Neural cell (in vitro differentiated cells): ENCODE measurements around the gene JOSD2. TPM values are rescaled to one million over a fixed set of nuclear protein-coding genes. Genes with fewer than 3 reads are reported as not detected.

ENCODE experiments used
- H2AFZ ChIP-seq: fragments of 200-600, 300-800 bp; sonication (generic), shearing (Covaris generic); 2 replicates; pipeline ENCODE4 v1.6.0; 2014; ENCODE audit warnings: low read depth, mild to moderate bottlenecking, antibody characterized with exemption, low read length, moderate library complexity
- H3F3A ChIP-seq: fragments of 200-600 bp; shearing (Covaris generic); 2 replicates; pipeline ENCODE4 v1.6.1; 2016; ENCODE audit warnings: mild to moderate bottlenecking, moderate library complexity, mixed read lengths, antibody characterized with exemption, low read length; ENCODE audit not compliant: insufficient read depth, poor library complexity, severe bottlenecking
- H3K27ac ChIP-seq: fragments of 200-600, 300-800 bp; sonication (generic), shearing (Covaris generic); 2 replicates; pipeline ENCODE4 v1.5.1; 2014; ENCODE audit warnings: mild to moderate bottlenecking, low read length, moderate library complexity
- H3K27me3 ChIP-seq: fragments of 300-800, 200-600 bp; sonication (generic), shearing (Covaris generic); 2 replicates; pipeline ENCODE4 v1.6.0; 2014; ENCODE audit warnings: mild to moderate bottlenecking, low read depth, low read length, moderate library complexity; ENCODE audit not compliant: insufficient read depth
- H3K36me3 ChIP-seq: fragments of 300-800, 200-600 bp; sonication (generic), shearing (Covaris generic); 2 replicates; pipeline ENCODE4 v1.5.1; 2014; ENCODE audit warnings: mild to moderate bottlenecking, antibody characterized with exemption, low read length, moderate library complexity; ENCODE audit not compliant: insufficient read depth
- H3K4me2 ChIP-seq: fragments of 300-800, 200-600 bp; sonication (generic), shearing (Covaris generic); 2 replicates; pipeline ENCODE4 v1.6.0; 2014; ENCODE audit warnings: mild to moderate bottlenecking, low read length
- H3K4me3 ChIP-seq: fragments of 300-800, 200-600 bp; sonication (generic), shearing (Covaris generic); 2 replicates; pipeline ENCODE4 v1.5.1; 2014; ENCODE audit warnings: mild to moderate bottlenecking, low read length, moderate library complexity
- H3K79me2 ChIP-seq: fragments of 200-600 bp; shearing (Covaris generic); replicated peaks from 2 replicates; pipeline ENCODE4 v1.6.0; 2014; ENCODE audit warnings: mild to moderate bottlenecking, low read length, moderate library complexity; ENCODE audit not compliant: insufficient read depth
- H3K9ac ChIP-seq: fragments of 300-800, 200-600 bp; sonication (generic), shearing (Covaris generic); 2 replicates; pipeline ENCODE4 v1.6.1; 2016; ENCODE audit warnings: mild to moderate bottlenecking, low read length, mixed read lengths
- H3K9me2 ChIP-seq: fragments of 200-600 bp; shearing (Covaris generic); 2 replicates; pipeline ENCODE4 v1.6.1; 2016; ENCODE audit warnings: mild to moderate bottlenecking, low read length, mixed read lengths; ENCODE audit not compliant: insufficient read depth
- H3K9me3 ChIP-seq: fragments of 200-600, 300-800 bp; sonication (generic), shearing (Covaris generic); 2 replicates; pipeline ENCODE4 v1.6.1; 2016; ENCODE audit warnings: mild to moderate bottlenecking, mixed run types, low read length, moderate library complexity, mixed read lengths
- H4K20me1 ChIP-seq: fragments of 200-600 bp; shearing (Covaris generic); 2 replicates; pipeline ENCODE4 v1.6.1; 2016; ENCODE audit warnings: mild to moderate bottlenecking, mixed run types; ENCODE audit not compliant: insufficient read depth
- EP300 ChIP-seq: fragments of 450-650 bp; conservative IDR thresholded peaks from 2 replicates; pipeline ENCODE4 v1.6.1; 2014; ENCODE audit warnings: antibody characterized with exemption, mild to moderate bottlenecking, moderate library complexity; ENCODE audit not compliant: poor library complexity, severe bottlenecking
- EZH2 ChIP-seq: fragments of 200-600, 300-800 bp; shearing (Covaris generic), sonication (generic); IDR thresholded peaks from 2 replicates; pipeline ENCODE4 v1.6.1; 2014; ENCODE audit warnings: antibody characterized with exemption, low read length, borderline replicate concordance, mild to moderate bottlenecking; ENCODE audit not compliant: insufficient read depth, poor library complexity, severe bottlenecking
- MXI1 ChIP-seq: fragments of 450-650 bp; conservative IDR thresholded peaks from 2 replicates; pipeline ENCODE4 v1.6.1; 2014; ENCODE audit warnings: antibody characterized with exemption, mild to moderate bottlenecking; ENCODE audit not compliant: poor library complexity, severe bottlenecking
- POLR2AphosphoS5 ChIP-seq: IDR thresholded peaks from 2 replicates; pipeline ENCODE4 v1.6.1; 2012
- RAD21 ChIP-seq: fragments of 450-650 bp; conservative IDR thresholded peaks from 2 replicates; pipeline ENCODE4 v1.6.1; 2014; ENCODE audit warnings: antibody characterized with exemption, mild to moderate bottlenecking, moderate library complexity
- SMC3 ChIP-seq: fragments of 450-650 bp; conservative IDR thresholded peaks from 2 replicates; pipeline ENCODE4 v1.6.1; 2014; ENCODE audit warnings: antibody characterized with exemption, mild to moderate bottlenecking, moderate library complexity; ENCODE audit not compliant: poor library complexity
- TAF1 ChIP-seq: IDR thresholded peaks from 2 replicates; pipeline ENCODE4 v1.6.1; 2012; ENCODE audit warnings: low read depth
- polyA plus RNA-seq: library from polyadenylated mRNA; depleted of rRNA; stranded (reverse); fragments of >200 nt; gene quantifications from 2 replicates; pipeline ENCODE4 v1.2.3, GENCODE V29; 2014
- TF ChIP-seq, protein P1 (sequence below): IDR thresholded peaks from 2 replicates; pipeline ENCODE4 v1.6.1; 2012; ENCODE audit warnings: borderline replicate concordance
- TF ChIP-seq, protein P2 (sequence below): fragments of 450-650 bp; IDR thresholded peaks from 2 replicates; pipeline ENCODE4 v1.5.1; 2014; ENCODE audit warnings: antibody characterized with exemption, mild to moderate bottlenecking, moderate library complexity; ENCODE audit not compliant: poor library complexity, severe bottlenecking

JOSD2 gene
- polyA plus RNA-seq, 1 donor from 2014 or later = 10.7 TPM

DNA sequence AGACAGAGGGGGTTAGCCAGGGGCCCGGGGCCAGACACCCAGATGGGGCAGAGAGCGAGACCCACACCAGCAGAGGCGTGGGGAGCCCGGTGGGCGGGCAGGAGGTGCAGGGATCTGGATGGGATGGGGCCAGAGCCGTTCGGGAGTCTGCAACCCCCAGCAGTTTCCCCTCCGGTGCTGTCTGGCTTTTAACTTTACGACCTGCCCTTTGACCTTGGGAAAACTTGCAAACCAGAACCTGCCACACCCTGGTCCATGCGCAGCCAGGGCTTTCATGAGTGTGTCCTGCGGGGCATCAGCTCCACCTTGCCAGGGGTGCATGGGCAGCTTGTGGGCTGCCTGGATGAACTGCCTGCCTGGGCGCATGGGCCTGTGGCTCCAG, 9.8 kb downstream of the JOSD2 start:
- H3K27ac ChIP-seq = no peak overlapping the region
- H3K4me3 ChIP-seq = no peak overlapping the region
- peak overlapping the region; percentile 26 for H3K9ac ChIP-seq
- H3K36me3 ChIP-seq = no peaks in the 10 kb centered on the region
- no peaks in the 10 kb centered on the region for H3F3A ChIP-seq
- H3K9me2 ChIP-seq = no peaks in the 10 kb centered on the region
- H2AFZ ChIP-seq = no peak overlapping the region
- H3K9me3 ChIP-seq = no peaks in the 10 kb centered on the region
- H3K4me2 ChIP-seq = no peak overlapping the region
- H4K20me1 ChIP-seq = no peaks in the 10 kb centered on the region
- H3K27me3 ChIP-seq = no peaks in the 10 kb centered on the region
- no peaks in the 10 kb centered on the region for H3K79me2 ChIP-seq
- TF ChIP-seq TAF1 = no peak

DNA sequence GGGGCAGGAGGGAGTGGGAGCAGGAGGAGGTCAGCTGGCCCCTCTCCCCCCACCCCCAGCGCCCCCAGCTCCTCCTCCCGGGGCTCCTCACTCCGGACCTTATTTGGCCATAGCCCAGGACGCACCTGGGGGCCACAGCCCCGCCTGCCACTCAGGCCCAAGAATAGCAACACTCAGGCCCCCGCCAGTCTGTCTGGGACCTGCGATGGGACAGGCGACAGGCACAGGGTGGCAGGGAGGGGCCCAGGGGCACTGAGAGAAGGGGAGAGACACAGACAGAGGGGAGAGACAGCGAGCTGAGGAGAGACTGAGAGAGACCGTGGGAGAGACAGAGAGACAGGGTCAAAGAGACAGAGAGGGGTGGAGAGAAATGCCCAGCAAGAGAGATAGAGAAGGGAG, 10.2 kb downstream of the JOSD2 start:
- H2AFZ ChIP-seq = no peak overlapping the region
- no peaks in the 10 kb centered on the region for H3F3A ChIP-seq
- peak overlapping the region; percentile 38 for H3K9ac ChIP-seq
- no peak overlapping the region for H3K4me3 ChIP-seq
- H3K9me2 ChIP-seq = no peaks in the 10 kb centered on the region
- H3K9me3 ChIP-seq = no peaks in the 10 kb centered on the region
- H3K36me3 ChIP-seq = no peaks in the 10 kb centered on the region
- no peak overlapping the region for H3K4me2 ChIP-seq
- no peaks in the 10 kb centered on the region for H3K27me3 ChIP-seq
- H3K79me2 ChIP-seq = no peaks in the 10 kb centered on the region
- TF ChIP-seq POLR2AphosphoS5 (no peak), EZH2 (no peak), TAF1 (no peak), RAD21 (no peak), EP300 (no peak), SMC3 (no peak), MXI1 (no peak)
- TF ChIP-seq, protein P1, sequence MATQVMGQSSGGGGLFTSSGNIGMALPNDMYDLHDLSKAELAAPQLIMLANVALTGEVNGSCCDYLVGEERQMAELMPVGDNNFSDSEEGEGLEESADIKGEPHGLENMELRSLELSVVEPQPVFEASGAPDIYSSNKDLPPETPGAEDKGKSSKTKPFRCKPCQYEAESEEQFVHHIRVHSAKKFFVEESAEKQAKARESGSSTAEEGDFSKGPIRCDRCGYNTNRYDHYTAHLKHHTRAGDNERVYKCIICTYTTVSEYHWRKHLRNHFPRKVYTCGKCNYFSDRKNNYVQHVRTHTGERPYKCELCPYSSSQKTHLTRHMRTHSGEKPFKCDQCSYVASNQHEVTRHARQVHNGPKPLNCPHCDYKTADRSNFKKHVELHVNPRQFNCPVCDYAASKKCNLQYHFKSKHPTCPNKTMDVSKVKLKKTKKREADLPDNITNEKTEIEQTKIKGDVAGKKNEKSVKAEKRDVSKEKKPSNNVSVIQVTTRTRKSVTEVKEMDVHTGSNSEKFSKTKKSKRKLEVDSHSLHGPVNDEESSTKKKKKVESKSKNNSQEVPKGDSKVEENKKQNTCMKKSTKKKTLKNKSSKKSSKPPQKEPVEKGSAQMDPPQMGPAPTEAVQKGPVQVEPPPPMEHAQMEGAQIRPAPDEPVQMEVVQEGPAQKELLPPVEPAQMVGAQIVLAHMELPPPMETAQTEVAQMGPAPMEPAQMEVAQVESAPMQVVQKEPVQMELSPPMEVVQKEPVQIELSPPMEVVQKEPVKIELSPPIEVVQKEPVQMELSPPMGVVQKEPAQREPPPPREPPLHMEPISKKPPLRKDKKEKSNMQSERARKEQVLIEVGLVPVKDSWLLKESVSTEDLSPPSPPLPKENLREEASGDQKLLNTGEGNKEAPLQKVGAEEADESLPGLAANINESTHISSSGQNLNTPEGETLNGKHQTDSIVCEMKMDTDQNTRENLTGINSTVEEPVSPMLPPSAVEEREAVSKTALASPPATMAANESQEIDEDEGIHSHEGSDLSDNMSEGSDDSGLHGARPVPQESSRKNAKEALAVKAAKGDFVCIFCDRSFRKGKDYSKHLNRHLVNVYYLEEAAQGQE = no peak
- TF ChIP-seq, protein P2, sequence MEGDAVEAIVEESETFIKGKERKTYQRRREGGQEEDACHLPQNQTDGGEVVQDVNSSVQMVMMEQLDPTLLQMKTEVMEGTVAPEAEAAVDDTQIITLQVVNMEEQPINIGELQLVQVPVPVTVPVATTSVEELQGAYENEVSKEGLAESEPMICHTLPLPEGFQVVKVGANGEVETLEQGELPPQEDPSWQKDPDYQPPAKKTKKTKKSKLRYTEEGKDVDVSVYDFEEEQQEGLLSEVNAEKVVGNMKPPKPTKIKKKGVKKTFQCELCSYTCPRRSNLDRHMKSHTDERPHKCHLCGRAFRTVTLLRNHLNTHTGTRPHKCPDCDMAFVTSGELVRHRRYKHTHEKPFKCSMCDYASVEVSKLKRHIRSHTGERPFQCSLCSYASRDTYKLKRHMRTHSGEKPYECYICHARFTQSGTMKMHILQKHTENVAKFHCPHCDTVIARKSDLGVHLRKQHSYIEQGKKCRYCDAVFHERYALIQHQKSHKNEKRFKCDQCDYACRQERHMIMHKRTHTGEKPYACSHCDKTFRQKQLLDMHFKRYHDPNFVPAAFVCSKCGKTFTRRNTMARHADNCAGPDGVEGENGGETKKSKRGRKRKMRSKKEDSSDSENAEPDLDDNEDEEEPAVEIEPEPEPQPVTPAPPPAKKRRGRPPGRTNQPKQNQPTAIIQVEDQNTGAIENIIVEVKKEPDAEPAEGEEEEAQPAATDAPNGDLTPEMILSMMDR = no peak
- no peaks in the 10 kb centered on the region for H4K20me1 ChIP-seq
- no peak overlapping the region for H3K27ac ChIP-seq
